ENCODE results near the gene LPAR1. TPM values are rescaled to one million over a fixed set of nuclear protein-coding genes. Genes with fewer than 3 reads are reported as not detected.
A peak's percentile ranks its signal among the peaks of the same experiment; 100 is the strongest.

Gene LPAR1
- total and polyA plus RNA-seq, 10 donors: 8.1 to 63.8 (median 34.4) TPM

DNA sequence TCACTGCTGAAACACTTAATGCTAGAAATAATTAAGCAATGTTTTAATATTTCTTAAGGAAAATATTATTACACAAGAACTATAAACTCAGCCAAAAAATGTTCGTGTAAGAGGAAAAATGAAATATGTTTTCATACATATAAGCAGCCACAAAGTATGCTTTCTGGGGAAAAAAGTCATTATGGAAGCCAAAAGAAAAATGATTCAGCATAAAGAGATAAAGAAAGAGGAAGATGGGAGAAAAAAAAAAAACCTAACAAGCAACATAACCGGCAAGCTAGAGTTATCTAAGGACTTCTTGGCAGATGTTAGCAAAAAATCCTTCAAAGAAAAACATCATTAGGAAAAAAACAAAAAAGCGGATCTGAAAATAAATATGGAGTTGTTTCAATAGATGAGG lies 190.6 kb downstream of the LPAR1 start:
- TF ChIP-seq, protein P1, sequence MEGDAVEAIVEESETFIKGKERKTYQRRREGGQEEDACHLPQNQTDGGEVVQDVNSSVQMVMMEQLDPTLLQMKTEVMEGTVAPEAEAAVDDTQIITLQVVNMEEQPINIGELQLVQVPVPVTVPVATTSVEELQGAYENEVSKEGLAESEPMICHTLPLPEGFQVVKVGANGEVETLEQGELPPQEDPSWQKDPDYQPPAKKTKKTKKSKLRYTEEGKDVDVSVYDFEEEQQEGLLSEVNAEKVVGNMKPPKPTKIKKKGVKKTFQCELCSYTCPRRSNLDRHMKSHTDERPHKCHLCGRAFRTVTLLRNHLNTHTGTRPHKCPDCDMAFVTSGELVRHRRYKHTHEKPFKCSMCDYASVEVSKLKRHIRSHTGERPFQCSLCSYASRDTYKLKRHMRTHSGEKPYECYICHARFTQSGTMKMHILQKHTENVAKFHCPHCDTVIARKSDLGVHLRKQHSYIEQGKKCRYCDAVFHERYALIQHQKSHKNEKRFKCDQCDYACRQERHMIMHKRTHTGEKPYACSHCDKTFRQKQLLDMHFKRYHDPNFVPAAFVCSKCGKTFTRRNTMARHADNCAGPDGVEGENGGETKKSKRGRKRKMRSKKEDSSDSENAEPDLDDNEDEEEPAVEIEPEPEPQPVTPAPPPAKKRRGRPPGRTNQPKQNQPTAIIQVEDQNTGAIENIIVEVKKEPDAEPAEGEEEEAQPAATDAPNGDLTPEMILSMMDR (IDR thresholded peaks at IDR 0.05 in 8 of 11, conservative IDR thresholded peaks at IDR 0.05 in 3 of 11): no peak
- no peak for TF ChIP-seq POLR2AphosphoS5 (IDR thresholded peaks at IDR 0.05)
- no peak for TF ChIP-seq POLR2A (IDR thresholded peaks at IDR 0.05)
- Histone ChIP-seq H3K27me3 (replicated peaks in 1 of 7) (no peaks in the 10 kb centered on the region), H3K27ac (peak overlapping the region in 2 of 8 donors; percentile 26 to 37), H3K4me3 (no peak overlapping the region), H3K36me3 (no peaks in the 10 kb centered on the region), H3K4me1 (no peaks in the 10 kb centered on the region), H3K9me3 (no peaks in the 10 kb centered on the region)
- intact Hi-C loops (cut with DNase I; ENCODE audit: low total_unique reads): no loop called here
- 11 to 39% (median 19%) methylated on average over 3 of the region's 3 CpGs for WGBS, 5 donors
- DNase-seq: no peak

DNA sequence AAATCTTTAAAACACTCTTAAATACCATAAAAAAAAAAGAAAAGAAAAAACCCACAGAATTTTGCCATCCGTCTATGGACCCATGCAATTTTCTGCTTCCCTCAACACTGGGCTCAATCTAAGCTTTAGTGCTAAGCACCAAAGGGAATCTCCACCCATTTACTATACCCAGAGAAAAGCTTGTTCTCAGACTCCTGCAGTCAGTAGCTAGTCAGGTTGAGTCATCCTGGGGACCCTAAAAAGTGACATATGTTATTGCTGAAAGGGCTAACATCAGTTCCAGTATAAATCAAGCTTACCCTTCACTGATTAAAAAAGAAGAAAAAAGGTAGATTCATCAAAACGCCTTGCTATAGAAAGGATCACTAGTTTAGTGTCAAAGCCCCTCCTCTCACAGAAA lies 192.1 kb downstream of the LPAR1 start:
- H3K4me1 ChIP-seq: no peaks in the 10 kb centered on the region
- no peak overlapping the region for H3K4me3 ChIP-seq
- TF ChIP-seq POLR2A (IDR thresholded peaks at IDR 0.05) (no peak), POLR2AphosphoS5 (IDR thresholded peaks at IDR 0.05) (no peak)
- TF ChIP-seq, protein P1 (IDR thresholded peaks at IDR 0.05 in 8 of 11, conservative IDR thresholded peaks at IDR 0.05 in 3 of 11): no peak
- intact Hi-C loops (cut with DNase I; ENCODE audit: low total_unique reads): no loop called here
- H3K27me3 ChIP-seq (replicated peaks in 1 of 7): no peaks in the 10 kb centered on the region
- H3K36me3 ChIP-seq: no peaks in the 10 kb centered on the region
- H3K9me3 ChIP-seq: peaks cover 0 to 3% (median 0%) of the 10 kb centered on the region in 8 donors
- 83 to 97% (median 91%) methylated on average over 2 of the region's 2 CpGs for WGBS, 5 donors
- DNase-seq: no peak
- H3K27ac ChIP-seq: no peak overlapping the region

DNA sequence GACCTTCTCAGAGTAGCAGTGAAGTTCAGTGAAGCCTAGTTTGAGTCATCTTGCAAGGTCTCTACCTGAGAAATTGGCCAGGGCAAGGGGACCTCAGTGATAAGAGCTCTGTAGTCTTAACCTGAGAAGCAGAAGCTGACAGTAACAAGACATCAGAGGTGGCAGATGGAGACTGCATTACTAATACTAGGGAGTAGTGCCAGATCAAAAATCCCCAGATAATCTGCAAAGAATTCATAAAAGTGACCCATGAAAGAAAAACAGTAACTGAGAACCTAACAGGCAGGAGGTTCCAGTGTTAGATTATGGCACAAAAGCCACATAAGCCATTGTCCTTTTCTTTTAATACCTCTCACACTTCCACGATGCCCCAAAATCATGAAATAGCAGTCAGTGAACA lies 194.1 kb downstream of the LPAR1 start:
- TF ChIP-seq POLR2A (IDR thresholded peaks at IDR 0.05) (no peak), POLR2AphosphoS5 (IDR thresholded peaks at IDR 0.05) (no peak)
- TF ChIP-seq, protein P1 (IDR thresholded peaks at IDR 0.05 in 8 of 11, conservative IDR thresholded peaks at IDR 0.05 in 3 of 11): no peak
- Histone ChIP-seq H3K4me3 (no peak overlapping the region), H3K27me3 (replicated peaks in 1 of 7) (no peaks in the 10 kb centered on the region), H3K9me3 (peaks cover 0 to 8% (median 0%) of the 10 kb centered on the region in 8 donors), H3K4me1 (no peaks in the 10 kb centered on the region), H3K27ac (no peak overlapping the region), H3K36me3 (no peaks in the 10 kb centered on the region)
- DNase-seq: no peak
- intact Hi-C loops (cut with DNase I; ENCODE audit: low total_unique reads): no loop called here
- 79 to 90% (median 86%) methylated on average over 1 of the region's 1 CpG for WGBS, 5 donors

DNA sequence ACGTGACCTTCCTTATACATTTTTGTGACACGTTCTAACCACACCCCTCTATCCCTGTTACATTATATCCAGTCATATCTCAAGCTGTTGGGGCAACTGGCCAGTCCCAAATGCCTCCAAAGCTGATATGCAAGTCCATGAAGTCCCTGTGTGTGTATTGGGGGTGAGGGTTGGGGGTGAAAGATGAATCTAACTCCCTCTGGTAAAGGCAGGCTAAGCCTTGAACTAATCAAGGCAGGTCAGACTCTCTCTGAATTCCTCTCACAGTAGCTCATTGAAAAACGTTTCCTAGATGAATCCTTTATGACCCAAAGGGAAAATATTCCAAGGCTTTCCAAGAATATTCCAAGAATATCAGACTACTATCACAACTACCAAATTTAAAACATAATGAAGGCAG lies 195.3 kb downstream of the LPAR1 start:
- no peaks in the 10 kb centered on the region for H3K27me3 ChIP-seq (replicated peaks in 1 of 7)
- no peak for DNase-seq
- WGBS, 5 donors: 54 to 67% (median 58%) methylated on average over 3 of the region's 3 CpGs
- TF ChIP-seq POLR2A (IDR thresholded peaks at IDR 0.05): no peak
- H3K4me3 ChIP-seq: no peak overlapping the region
- no peaks in the 10 kb centered on the region for H3K4me1 ChIP-seq
- no peak overlapping the region for H3K27ac ChIP-seq
- H3K9me3 ChIP-seq: peaks cover 0 to 8% (median 0%) of the 10 kb centered on the region in 8 donors
- intact Hi-C loops (cut with DNase I; ENCODE audit: low total_unique reads): no loop called here
- no peaks in the 10 kb centered on the region for H3K36me3 ChIP-seq

DNA sequence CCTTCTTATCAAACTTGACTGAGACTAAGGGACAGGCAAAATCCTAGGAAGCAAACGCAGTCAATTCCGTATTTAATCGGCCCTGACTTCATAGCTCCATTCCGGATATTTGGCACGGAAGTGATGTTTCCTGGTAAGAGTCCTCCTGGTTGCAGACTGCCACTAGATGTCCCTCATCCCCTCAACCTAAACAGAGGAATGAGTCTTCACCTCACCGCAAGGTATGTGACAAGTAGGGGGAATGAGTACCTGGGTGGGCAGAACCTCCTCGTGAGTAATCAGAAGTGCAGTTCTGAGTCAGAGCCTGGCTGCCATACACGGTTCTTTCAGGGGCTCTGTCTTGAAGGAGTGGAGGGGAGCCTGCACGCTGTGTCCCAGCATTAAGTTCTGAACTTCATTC lies 196.1 kb downstream of the LPAR1 start:
- 72 to 93% (median 86%) methylated on average over 9 of the region's 9 CpGs for WGBS, 5 donors
- Histone ChIP-seq H3K27ac (no peak overlapping the region), H3K27me3 (replicated peaks in 1 of 7) (no peaks in the 10 kb centered on the region), H3K4me1 (no peaks in the 10 kb centered on the region), H3K4me3 (no peak overlapping the region), H3K9me3 (peaks cover 0 to 8% (median 0%) of the 10 kb centered on the region in 8 donors), H3K36me3 (no peaks in the 10 kb centered on the region)
- intact Hi-C loops (cut with DNase I; ENCODE audit: low total_unique reads): no loop called here
- DNase-seq: no peak
- TF ChIP-seq POLR2A (IDR thresholded peaks at IDR 0.05) (no peak), POLR2AphosphoS5 (IDR thresholded peaks at IDR 0.05) (no peak)
- TF ChIP-seq, protein P1 (IDR thresholded peaks at IDR 0.05 in 8 of 11, conservative IDR thresholded peaks at IDR 0.05 in 3 of 11): no peak
